Loucy (cell line): Measurements from ENCODE around the gene CCDC127.
"Not testable (repeated sequence)": the region's sequence is repeated elsewhere in the genome, so short reads cannot be mapped to it uniquely, and the experiment has no call there.

ENCODE experiments used
- EZH2phosphoT487 ChIP-seq: fragments of 200-600 bp; IDR thresholded peaks from 2 replicates; pipeline ENCODE4 v1.6.1; 2018; ENCODE audit warnings: antibody characterized with exemption, mild to moderate bottlenecking, moderate library complexity, borderline replicate concordance
- TF ChIP-seq, protein P1 (sequence below): fragments of 200-600 bp; sonication (generic); conservative IDR thresholded peaks from 2 replicates; pipeline ENCODE4 v1.5.1; 2014; ENCODE audit warnings: mild to moderate bottlenecking, antibody characterized with exemption, low read length

DNA sequence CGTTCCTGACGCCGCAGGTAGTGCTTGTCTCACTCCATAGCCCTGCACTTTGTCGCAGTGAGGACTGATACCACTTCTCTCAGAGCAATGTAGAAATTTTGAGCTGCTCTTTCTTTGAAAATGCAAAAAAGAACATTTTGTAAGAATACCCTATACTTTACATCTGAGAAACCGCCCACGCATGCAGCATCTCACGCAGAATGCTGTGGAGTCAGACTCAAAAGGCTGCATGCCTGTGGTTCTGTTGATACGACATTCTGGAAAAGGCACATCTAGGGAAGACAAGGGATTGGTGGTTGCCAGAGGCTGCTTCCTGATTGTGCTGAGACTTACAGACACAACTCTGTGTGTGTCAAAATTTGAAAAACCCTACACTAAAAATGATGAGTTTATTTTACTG lies 20.0 kb upstream of the CCDC127 start:
- not testable (repeated sequence) for TF ChIP-seq EZH2phosphoT487
- TF ChIP-seq, protein P1, sequence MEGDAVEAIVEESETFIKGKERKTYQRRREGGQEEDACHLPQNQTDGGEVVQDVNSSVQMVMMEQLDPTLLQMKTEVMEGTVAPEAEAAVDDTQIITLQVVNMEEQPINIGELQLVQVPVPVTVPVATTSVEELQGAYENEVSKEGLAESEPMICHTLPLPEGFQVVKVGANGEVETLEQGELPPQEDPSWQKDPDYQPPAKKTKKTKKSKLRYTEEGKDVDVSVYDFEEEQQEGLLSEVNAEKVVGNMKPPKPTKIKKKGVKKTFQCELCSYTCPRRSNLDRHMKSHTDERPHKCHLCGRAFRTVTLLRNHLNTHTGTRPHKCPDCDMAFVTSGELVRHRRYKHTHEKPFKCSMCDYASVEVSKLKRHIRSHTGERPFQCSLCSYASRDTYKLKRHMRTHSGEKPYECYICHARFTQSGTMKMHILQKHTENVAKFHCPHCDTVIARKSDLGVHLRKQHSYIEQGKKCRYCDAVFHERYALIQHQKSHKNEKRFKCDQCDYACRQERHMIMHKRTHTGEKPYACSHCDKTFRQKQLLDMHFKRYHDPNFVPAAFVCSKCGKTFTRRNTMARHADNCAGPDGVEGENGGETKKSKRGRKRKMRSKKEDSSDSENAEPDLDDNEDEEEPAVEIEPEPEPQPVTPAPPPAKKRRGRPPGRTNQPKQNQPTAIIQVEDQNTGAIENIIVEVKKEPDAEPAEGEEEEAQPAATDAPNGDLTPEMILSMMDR: not testable (repeated sequence)
